Smooth muscle cell (in vitro differentiated cells): Measurements from ENCODE around the gene TASP1. TPM values are rescaled to one million over a fixed set of nuclear protein-coding genes. Genes with fewer than 3 reads are reported as not detected.

Experiments
- DNase-seq: peaks from one replicate; lab custom pipeline; 2025; ENCODE audit not compliant: unreplicated experiment; lab: John Stamatoyannopoulos, UW
- H2AFZ ChIP-seq: fragments of 200-600 bp; sonication (generic); 2 replicates; pipeline ENCODE4 v1.6.0; 2016; ENCODE audit warnings: antibody characterized with exemption, low read depth, mild to moderate bottlenecking
- H3F3A ChIP-seq: fragments of 200-600 bp; sonication (generic); 2 replicates; pipeline ENCODE4 v1.6.0; 2017; ENCODE audit warnings: antibody characterized with exemption, low read depth
- H3K27ac ChIP-seq: fragments of 200-600 bp; sonication (generic); 2 replicates; pipeline ENCODE4 v1.5.1; 2016; ENCODE audit warnings: low read depth, mild to moderate bottlenecking
- H3K27me3 ChIP-seq: fragments of 200-600 bp; sonication (generic); 2 replicates; pipeline ENCODE4 v1.6.1; 2016; ENCODE audit warnings: low read depth, mild to moderate bottlenecking
- H3K36me3 ChIP-seq: fragments of 200-600 bp; sonication (generic); 2 replicates; pipeline ENCODE4 v1.5.1; 2016; ENCODE audit warnings: low read depth
- H3K4me1 ChIP-seq: fragments of 200-600 bp; sonication (generic); 2 replicates; pipeline ENCODE4 v1.5.1; 2016; ENCODE audit warnings: low read depth
- H3K4me2 ChIP-seq: fragments of 200-600 bp; sonication (generic); 2 replicates; pipeline ENCODE4 v1.6.0; 2016; ENCODE audit warnings: mild to moderate bottlenecking
- H3K4me3 ChIP-seq: fragments of 200-600 bp; sonication (generic); 2 replicates; pipeline ENCODE4 v1.5.1; 2016; ENCODE audit warnings: mild to moderate bottlenecking
- H3K79me2 ChIP-seq: fragments of 200-600 bp; sonication (generic); 2 replicates; pipeline ENCODE4 v1.6.0; 2016; ENCODE audit warnings: low read depth, mild to moderate bottlenecking
- H3K9ac ChIP-seq: fragments of 200-600 bp; sonication (generic); 2 replicates; pipeline ENCODE4 v1.6.0; 2016; ENCODE audit warnings: low read depth
- H3K9me3 ChIP-seq: fragments of 200-600 bp; sonication (generic); replicated peaks from 2 replicates; pipeline ENCODE4 v1.5.1; 2016; ENCODE audit warnings: low read depth
- H4K20me1 ChIP-seq: fragments of 200-600 bp; sonication (generic); 2 replicates; pipeline ENCODE4 v1.6.0; 2016; ENCODE audit warnings: low read depth
- WGBS: methylation state at CpG from one replicate; pipeline ENCODE4 v1.1.7; 2016; ENCODE audit warnings: low lambda C conversion rate; 5-methylcytosine and 5-hydroxymethylcytosine counted together
- polyA plus RNA-seq: library from polyadenylated mRNA; unstranded; fragments of >200 nt; fragmentation: Nextera tagmentation; extraction: Ambion mirVana; gene quantifications from 2 replicates; pipeline ENCODE4 v1.2.1, GENCODE V29; 2016
- total RNA-seq: library from RNA; depleted of rRNA; stranded (reverse); fragments of >200 nt; gene quantifications from 2 replicates; pipeline ENCODE4 v1.2.3, GENCODE V29; 2014
- TF ChIP-seq, protein P1 (sequence below): fragments of 200-600 bp; sonication (generic); IDR thresholded peaks from 2 replicates; pipeline ENCODE4 v1.5.1; 2017; ENCODE audit warnings: borderline replicate concordance, mild to moderate bottlenecking, antibody characterized with exemption; ENCODE audit not compliant: insufficient read depth, poor library complexity, severe bottlenecking

TASP1 gene
- total and polyA plus RNA-seq, 2 experiments from 2014 or later, result 6.4 to 17.5 TPM

DNA sequence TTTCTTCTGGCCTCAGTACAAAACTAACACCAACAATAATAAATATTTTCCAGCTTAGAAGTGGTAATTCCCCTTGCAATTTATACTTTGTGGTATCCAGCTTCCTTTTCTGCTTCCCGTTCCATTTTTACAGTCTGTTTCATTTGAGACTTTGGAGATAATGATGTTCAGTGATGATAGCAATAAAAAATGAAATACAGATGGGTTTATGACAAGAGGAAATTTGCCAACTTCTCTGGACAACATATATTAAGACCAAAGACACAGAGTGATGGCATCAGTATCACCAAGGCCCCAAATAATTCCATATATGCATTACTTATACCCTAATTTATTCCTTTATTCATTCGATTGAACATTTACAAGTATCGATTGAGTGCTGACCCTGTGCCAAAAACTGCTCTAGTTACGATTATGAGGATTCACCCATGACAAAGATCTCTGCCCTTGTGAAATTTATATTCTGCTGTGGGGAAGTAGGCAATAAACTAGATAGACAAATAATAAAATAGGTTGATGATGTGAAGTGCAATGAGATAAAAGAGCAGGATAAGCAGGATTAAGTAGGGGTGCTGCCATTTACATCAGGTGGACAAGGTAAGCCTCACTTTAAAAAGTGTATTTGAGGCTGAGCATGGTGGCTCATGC is 18.1 kb upstream of the TASP1 start:
- no peaks in the 10 kb centered on the region for H3K36me3 ChIP-seq
- no peak overlapping the region for H3K4me2 ChIP-seq
- TF ChIP-seq, protein P1, sequence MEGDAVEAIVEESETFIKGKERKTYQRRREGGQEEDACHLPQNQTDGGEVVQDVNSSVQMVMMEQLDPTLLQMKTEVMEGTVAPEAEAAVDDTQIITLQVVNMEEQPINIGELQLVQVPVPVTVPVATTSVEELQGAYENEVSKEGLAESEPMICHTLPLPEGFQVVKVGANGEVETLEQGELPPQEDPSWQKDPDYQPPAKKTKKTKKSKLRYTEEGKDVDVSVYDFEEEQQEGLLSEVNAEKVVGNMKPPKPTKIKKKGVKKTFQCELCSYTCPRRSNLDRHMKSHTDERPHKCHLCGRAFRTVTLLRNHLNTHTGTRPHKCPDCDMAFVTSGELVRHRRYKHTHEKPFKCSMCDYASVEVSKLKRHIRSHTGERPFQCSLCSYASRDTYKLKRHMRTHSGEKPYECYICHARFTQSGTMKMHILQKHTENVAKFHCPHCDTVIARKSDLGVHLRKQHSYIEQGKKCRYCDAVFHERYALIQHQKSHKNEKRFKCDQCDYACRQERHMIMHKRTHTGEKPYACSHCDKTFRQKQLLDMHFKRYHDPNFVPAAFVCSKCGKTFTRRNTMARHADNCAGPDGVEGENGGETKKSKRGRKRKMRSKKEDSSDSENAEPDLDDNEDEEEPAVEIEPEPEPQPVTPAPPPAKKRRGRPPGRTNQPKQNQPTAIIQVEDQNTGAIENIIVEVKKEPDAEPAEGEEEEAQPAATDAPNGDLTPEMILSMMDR, result no peak
- no peak overlapping the region for H3K27ac ChIP-seq
- no peaks in the 10 kb centered on the region for H3K9me3 ChIP-seq
- H2AFZ ChIP-seq, result no peak overlapping the region
- H3K79me2 ChIP-seq, result no peaks in the 10 kb centered on the region
- no peaks in the 10 kb centered on the region for H4K20me1 ChIP-seq
- DNase-seq, result no peak
- H3F3A ChIP-seq, result no peaks in the 10 kb centered on the region
- H3K4me3 ChIP-seq, result no peak overlapping the region
- H3K4me1 ChIP-seq, result no peaks in the 10 kb centered on the region
- H3K27me3 ChIP-seq, result no peaks in the 10 kb centered on the region
- no peak overlapping the region for H3K9ac ChIP-seq
- 73% methylated on average over 4 of the region's 4 CpGs for WGBS

- no peaks in the 10 kb centered on the region for H4K20me1 ChIP-seq
- WGBS, result 77% methylated on average over 2 of the region's 2 CpGs
- H3K27me3 ChIP-seq, result no peaks in the 10 kb centered on the region
- no peak overlapping the region for H3K9ac ChIP-seq
- H3K4me2 ChIP-seq, result no peak overlapping the region
- H3K27ac ChIP-seq, result no peak overlapping the region
- H3K36me3 ChIP-seq, result no peaks in the 10 kb centered on the region
- no peak overlapping the region for H2AFZ ChIP-seq
- H3F3A ChIP-seq, result no peaks in the 10 kb centered on the region
- H3K4me3 ChIP-seq, result no peak overlapping the region
- no peaks in the 10 kb centered on the region for H3K9me3 ChIP-seq
- H3K4me1 ChIP-seq, result no peaks in the 10 kb centered on the region
- H3K79me2 ChIP-seq, result no peaks in the 10 kb centered on the region
- TF ChIP-seq, protein P1, result no peak
- DNase-seq, result no peak
Observed at GRCh38 chr20:13654463-13655023, 15.8 kb upstream of the TASP1 start.

- no peaks in the 10 kb centered on the region for H3K9me3 ChIP-seq
- H3K4me2 ChIP-seq, result no peak overlapping the region
- no peak overlapping the region for H2AFZ ChIP-seq
- no peak overlapping the region for H3K4me3 ChIP-seq
- no peak overlapping the region for H3K9ac ChIP-seq
- H3K4me1 ChIP-seq, result no peaks in the 10 kb centered on the region
- WGBS, result 74% methylated on average over 2 of the region's 2 CpGs
- no peak overlapping the region for H3K27ac ChIP-seq
- H3F3A ChIP-seq, result no peaks in the 10 kb centered on the region
- H3K36me3 ChIP-seq, result no peaks in the 10 kb centered on the region
- no peak for DNase-seq
- TF ChIP-seq, protein P1, result no peak
- H3K27me3 ChIP-seq, result no peaks in the 10 kb centered on the region
- no peaks in the 10 kb centered on the region for H4K20me1 ChIP-seq
- H3K79me2 ChIP-seq, result no peaks in the 10 kb centered on the region
Observed at GRCh38 chr20:13650474-13650873, 11.7 kb upstream of the TASP1 start.
